Activated CD4-positive, alpha-beta T cell treated with anti-CD3 and anti-CD28 coated beads, Interleukin-2, Interleukin-4, amounts not matched to agents 100 ng/mL and 50 ng/mL, durations not matched to agents 16 hours and 8 hours (primary cell): ENCODE measurements around the gene IL5.
A peak's percentile ranks its signal among the peaks of the same experiment; 100 is the strongest.

Experiments
- DNase-seq: peaks from one replicate; pipeline ENCODE4 v3.0.0-alpha.2; 2020; ENCODE audit warnings: low spot score

Gene IL5

GRCh38 chr5:132498152-132498551 lies 45.2 kb downstream of the IL5 start:
- DNase-seq: no peak

GRCh38 chr5:132497488-132497997 lies 45.8 kb downstream of the IL5 start:
- no peak for DNase-seq

GRCh38 chr5:132496631-132497487 lies 46.5 kb downstream of the IL5 start:
- peak; percentile 77 for DNase-seq

- peak; percentile 92 for DNase-seq
These were observed 47.1 kb downstream of the IL5 start for GRCh38 chr5:132496191-132496630.

GRCh38 chr5:132495667-132496190 lies 47.6 kb downstream of the IL5 start:
- peak; percentile 75 for DNase-seq

GRCh38 chr5:132493821-132494220 lies 49.5 kb downstream of the IL5 start:
- no peak for DNase-seq

- DNase-seq: no peak
These were observed 50.1 kb downstream of the IL5 start for GRCh38 chr5:132493241-132493640.

GRCh38 chr5:132492386-132493125 lies 50.8 kb downstream of the IL5 start:
- DNase-seq: no peak
